Esophagus mucosa (tissue), 1 donor: ENCODE measurements around the gene ATP6V0C. TPM values are rescaled to one million over a fixed set of nuclear protein-coding genes. Genes with fewer than 3 reads are reported as not detected.
A peak's percentile ranks its signal among the peaks of the same experiment; 100 is the strongest.
"Not testable (repeated sequence)": the region's sequence is repeated elsewhere in the genome, so short reads cannot be mapped to it uniquely, and the experiment has no call there.

Experiments used
- ATAC-seq: fragments of 200-7000 bp; cut with Tn5 transposase; one replicate; pipeline ENCODE4 v1.9.1; 2020
- total RNA-seq: library from RNA; stranded (reverse); gene quantifications from one replicate; pipeline ENCODE4 v1.2.4, GENCODE V29; 2023
- donor health status: DM: yes; HTN: yes; CAD: no.

Gene ATP6V0C
- total RNA-seq, 1 donor from 2014 or later, result 205 TPM

- peak; percentile 14 for ATAC-seq
Observed at GRCh38 chr16:2560131-2560797, 46.5 kb downstream of the ATP6V0C start.

DNA sequence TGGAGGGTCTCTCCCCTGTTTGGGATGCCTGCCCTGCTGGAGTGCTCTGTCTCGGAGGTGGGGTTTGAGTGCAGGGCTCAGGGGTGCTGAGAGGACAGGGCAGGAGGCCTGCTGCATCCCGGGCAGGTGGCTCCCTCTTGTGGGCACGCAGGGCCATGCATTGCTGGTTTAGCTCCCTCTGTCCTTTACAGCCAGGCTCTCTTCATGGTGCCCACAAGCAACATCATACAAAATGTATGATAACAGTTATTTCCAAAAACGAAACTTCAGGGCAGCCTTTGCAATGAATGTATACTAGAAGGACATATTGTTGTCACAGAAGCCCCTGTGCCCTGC is 47.0 kb downstream of the ATP6V0C start:
- ATAC-seq, result peak; percentile 83

GRCh38 chr16:2567506-2567905 is 53.8 kb downstream of the ATP6V0C start:
- ATAC-seq, result not testable (repeated sequence)

- ATAC-seq, result peak; percentile 86
Observed at GRCh38 chr16:2568573-2568972, 54.8 kb downstream of the ATP6V0C start.

Other genes starting within 250 kb of the ATP6V0C start
- gene RNPS1, start 245.8 kb upstream of the ATP6V0C start, total RNA-seq, result 104 TPM
- gene ABCA3, start 173.2 kb upstream of the ATP6V0C start, total RNA-seq, result 1.2 TPM
- 11.1 TPM for gene CCNF, start 84.5 kb upstream of the ATP6V0C start, total RNA-seq
- 3.1 TPM for gene TEDC2, start 53.8 kb upstream of the ATP6V0C start, total RNA-seq
- 0.08 TPM for gene NTN3, start 42.7 kb upstream of the ATP6V0C start, total RNA-seq
- gene TBC1D24, start 38.8 kb upstream of the ATP6V0C start, total RNA-seq, result 2.0 TPM
- 19.0 TPM for gene AMDHD2, start 6.4 kb downstream of the ATP6V0C start, total RNA-seq
- gene CEMP1, start 17.5 kb downstream of the ATP6V0C start, total RNA-seq, result not detected
- gene PDPK1, start 24.1 kb downstream of the ATP6V0C start, total RNA-seq, result 26.1 TPM
- gene KCTD5, start 168.6 kb downstream of the ATP6V0C start, total RNA-seq, result 37.7 TPM
- gene PRSS27, start 206.3 kb downstream of the ATP6V0C start, total RNA-seq, result 191 TPM
- gene SRRM2, start 238.7 kb downstream of the ATP6V0C start, total RNA-seq, result 280 TPM